Activated T-cell treated with anti-CD3 and anti-CD28 coated beads, Interleukin-2, amount 50 U/mL, for 72 hours (primary cell): ENCODE results near the gene KIAA2012. TPM values are rescaled to one million over a fixed set of nuclear protein-coding genes. Genes with fewer than 3 reads are reported as not detected.
A peak's percentile ranks its signal among the peaks of the same experiment; 100 is the strongest.

Experiments
- ATAC-seq, 2 donors: fragments of 150-1000 bp; cut with Tn5 transposase; replicated peaks in 1 of 2; 2 replicates each; pipeline ENCODE4 v1.10.0; 2021; ENCODE audit warnings: moderate library complexity in 2 of 2, mild to moderate bottlenecking in 1 of 2
- DNase-seq, 2 donors: peaks; one replicate each; pipeline ENCODE4 v3.0.0; 2021 to 2022; ENCODE audit warnings: mixed read lengths in 1 of 2
- H3K27ac Mint-ChIP-seq: one replicate; pipeline ENCODE4 v1.8.0; 2022; ENCODE audit warnings: mild to moderate bottlenecking, moderate library complexity, mixed read lengths
- H3K27me3 Mint-ChIP-seq: one replicate; pipeline ENCODE4 v1.8.0; 2022; ENCODE audit warnings: low read depth, mixed read lengths
- H3K36me3 Mint-ChIP-seq, 2 donors: one replicate each; pipeline ENCODE4 v1.8.0; 2022; ENCODE audit warnings: mixed read lengths in 2 of 2, mild to moderate bottlenecking in 1 of 2; ENCODE audit not compliant: insufficient read depth in 2 of 2
- H3K4me1 Mint-ChIP-seq: one replicate; pipeline ENCODE4 v1.8.0; 2022; ENCODE audit warnings: low read depth, mixed read lengths
- H3K4me3 Mint-ChIP-seq, 2 donors: one replicate each; pipeline ENCODE4 v1.8.0; 2022; ENCODE audit warnings: mild to moderate bottlenecking in 2 of 2, mixed read lengths in 2 of 2, moderate library complexity in 2 of 2
- H3K9me3 Mint-ChIP-seq, 2 donors: one replicate each; pipeline ENCODE4 v1.8.0; 2022; ENCODE audit warnings: mixed read lengths in 2 of 2
- total RNA-seq, 2 donors: library from RNA; stranded (reverse); gene quantifications; one replicate each; pipeline ENCODE4 v1.2.3, GENCODE V29; 2022

The KIAA2012 gene
- total RNA-seq = not detected

DNA sequence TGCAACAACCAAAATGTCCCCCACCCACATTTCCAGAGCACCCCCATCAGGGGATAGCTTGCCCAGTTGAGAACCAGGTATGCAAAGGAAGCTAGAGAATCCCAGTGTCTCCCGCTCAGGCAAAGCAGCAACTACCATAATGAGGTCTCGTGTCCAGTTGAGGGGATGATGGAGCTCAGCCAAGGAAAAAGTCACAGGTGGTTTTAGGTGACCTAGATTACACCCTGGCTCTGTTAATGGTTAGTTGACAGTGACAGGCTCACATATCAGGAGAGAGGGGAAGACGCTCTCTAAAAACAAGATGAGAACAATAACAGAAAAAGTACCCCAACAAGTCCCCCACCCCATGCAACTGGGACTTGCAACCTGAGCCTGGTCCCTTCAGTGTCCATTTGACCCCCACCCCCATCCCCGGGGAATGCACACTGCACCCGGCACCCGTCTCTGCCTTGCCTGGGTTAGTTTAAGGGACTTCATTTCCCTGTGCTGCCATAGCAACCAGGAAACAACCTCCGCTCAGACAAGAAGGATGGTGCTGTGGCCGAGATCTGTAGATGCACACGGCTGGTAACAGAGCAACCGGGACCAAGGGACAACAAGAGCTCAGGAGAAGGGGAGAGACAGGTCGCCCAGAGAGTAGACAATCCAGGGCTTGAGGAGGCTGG is at the start of gene KIAA2012:
TSS of gene KIAA2012 (plus strand) at position 519 of the 665 bp plus-strand sequence. CDS start 373 bp downstream, outside the sequence.
- Mint-ChIP-seq H3K4me1 (no peaks in the 10 kb centered on the region), H3K4me3 (no peak within 1 kb of the TSS), H3K36me3 (no peaks in the 10 kb centered on the region), H3K9me3 (no peaks in the 10 kb centered on the region), H3K27ac (no peak within 1 kb of the TSS), H3K27me3 (peaks cover 6% of the 10 kb centered on the region)
- DNase-seq (no peak), ATAC-seq (no peak)

GRCh38 chr2:202023904-202024266 is 49.2 kb upstream of the KIAA2012 start:
- Mint-ChIP-seq H3K27ac (no peak overlapping the region), H3K36me3 (no peaks in the 10 kb centered on the region), H3K9me3 (no peaks in the 10 kb centered on the region), H3K4me1 (no peaks in the 10 kb centered on the region), H3K4me3 (no peak overlapping the region), H3K27me3 (peaks cover 16% of the 10 kb centered on the region)
- DNase-seq (no peak), ATAC-seq (no peak)

DNA sequence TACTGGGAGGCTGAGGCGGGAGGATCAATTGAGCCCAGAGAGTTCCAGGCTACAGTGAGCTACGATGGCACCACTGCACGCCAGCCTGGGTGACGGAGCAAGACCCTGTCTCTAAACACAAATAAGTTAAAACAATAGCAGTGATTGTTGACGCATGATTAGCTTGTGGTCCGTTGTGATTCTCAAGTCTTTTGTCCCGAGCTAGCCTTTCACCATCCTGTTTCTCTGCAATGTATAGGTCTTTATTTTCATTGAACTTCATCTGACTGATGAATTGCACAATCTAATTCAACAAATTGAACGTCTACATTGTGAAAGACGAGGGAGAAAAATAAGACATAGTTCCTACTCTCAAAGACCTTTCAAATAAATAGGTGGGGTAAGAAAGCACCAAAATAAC is 48.2 kb upstream of the KIAA2012 start:
- no peaks in the 10 kb centered on the region for H3K4me1 Mint-ChIP-seq
- no peak overlapping the region for H3K27ac Mint-ChIP-seq
- H3K27me3 Mint-ChIP-seq = peaks cover 16% of the 10 kb centered on the region
- no peak overlapping the region for H3K4me3 Mint-ChIP-seq
- no peaks in the 10 kb centered on the region for H3K36me3 Mint-ChIP-seq
- no peak for ATAC-seq
- no peaks in the 10 kb centered on the region for H3K9me3 Mint-ChIP-seq
- DNase-seq = no peak

DNA sequence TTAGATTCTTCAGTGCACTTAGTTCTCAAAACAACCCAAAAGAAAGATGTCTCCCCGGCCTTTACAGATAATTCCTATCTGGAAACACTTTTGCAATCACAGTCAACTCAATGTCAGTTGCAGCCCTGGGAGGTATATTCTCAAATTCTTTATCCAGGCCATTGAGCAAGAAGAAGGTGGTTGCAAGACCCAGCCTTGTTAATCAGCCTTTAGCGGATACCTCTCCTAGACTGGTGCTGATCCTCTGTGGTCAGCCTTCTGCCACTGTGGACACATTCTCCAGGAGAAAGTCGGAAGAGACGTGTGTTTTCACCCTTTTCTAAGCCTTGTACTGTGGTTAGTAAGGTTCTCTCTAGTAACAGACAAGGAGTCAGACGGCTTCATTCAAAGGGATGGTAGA is 47.2 kb upstream of the KIAA2012 start:
- no peak for DNase-seq
- H3K4me3 Mint-ChIP-seq = no peak overlapping the region
- H3K27ac Mint-ChIP-seq = no peak overlapping the region
- H3K9me3 Mint-ChIP-seq = no peaks in the 10 kb centered on the region
- H3K4me1 Mint-ChIP-seq = no peaks in the 10 kb centered on the region
- no peak for ATAC-seq
- H3K27me3 Mint-ChIP-seq = peaks cover 16% of the 10 kb centered on the region
- no peaks in the 10 kb centered on the region for H3K36me3 Mint-ChIP-seq

DNA sequence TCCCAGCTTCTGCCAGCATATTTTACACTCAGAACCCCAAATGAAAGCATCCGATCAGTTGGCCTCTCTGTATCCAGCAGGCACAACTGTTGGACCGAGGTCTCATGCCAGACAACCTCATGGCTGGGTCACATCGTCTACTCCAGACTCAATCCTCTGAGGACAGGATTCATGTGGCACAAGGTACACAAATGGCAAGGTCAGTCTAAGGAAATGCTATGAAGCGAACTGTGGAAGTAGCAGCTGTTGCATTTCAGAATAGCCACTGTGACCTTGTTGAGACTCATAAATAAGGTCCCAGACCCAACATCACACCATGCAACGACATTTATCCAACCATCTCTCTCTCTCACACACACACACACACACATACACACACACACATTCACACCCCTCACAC is 46.5 kb upstream of the KIAA2012 start:
- no peak for ATAC-seq
- H3K36me3 Mint-ChIP-seq = no peaks in the 10 kb centered on the region
- H3K27ac Mint-ChIP-seq = no peak overlapping the region

GRCh38 chr2:202030691-202031090 is 42.4 kb upstream of the KIAA2012 start:
- Mint-ChIP-seq H3K27me3 (peaks cover 28% of the 10 kb centered on the region), H3K4me1 (peaks cover 11% of the 10 kb centered on the region), H3K27ac (no peak overlapping the region), H3K9me3 (no peaks in the 10 kb centered on the region), H3K4me3 (no peak overlapping the region), H3K36me3 (no peaks in the 10 kb centered on the region)
- no peak for ATAC-seq
- no peak for DNase-seq

More for the DNA sequence above, 46.5 kb upstream of the KIAA2012 start:
- peaks cover 19% of the 10 kb centered on the region for H3K27me3 Mint-ChIP-seq
- DNase-seq = no peak
- H3K4me1 Mint-ChIP-seq = no peaks in the 10 kb centered on the region
- H3K4me3 Mint-ChIP-seq = no peak overlapping the region
- no peaks in the 10 kb centered on the region for H3K9me3 Mint-ChIP-seq

- no peaks in the 10 kb centered on the region for H3K36me3 Mint-ChIP-seq
- H3K27ac Mint-ChIP-seq = no peak overlapping the region
- H3K4me1 Mint-ChIP-seq = peaks cover 11% of the 10 kb centered on the region
- DNase-seq (no peak), ATAC-seq (no peak)
- no peaks in the 10 kb centered on the region for H3K9me3 Mint-ChIP-seq
- peak overlapping the region; percentile 32 to 97 for H3K4me3 Mint-ChIP-seq
- H3K27me3 Mint-ChIP-seq = peaks cover 21% of the 10 kb centered on the region
Observed at GRCh38 chr2:202031246-202031951, 41.7 kb upstream of the KIAA2012 start.

- H3K4me3 Mint-ChIP-seq = peak overlapping the region; percentile 88 to 97
- ATAC-seq (peak; percentile 24 to 27), DNase-seq (peak; percentile 56 to 57)
- H3K27me3 Mint-ChIP-seq = peaks cover 15% of the 10 kb centered on the region
- peaks cover 11% of the 10 kb centered on the region for H3K4me1 Mint-ChIP-seq
- H3K27ac Mint-ChIP-seq = no peak overlapping the region
- H3K9me3 Mint-ChIP-seq = no peaks in the 10 kb centered on the region
- no peaks in the 10 kb centered on the region for H3K36me3 Mint-ChIP-seq
Observed at GRCh38 chr2:202032846-202033316, 40.2 kb upstream of the KIAA2012 start.

DNA sequence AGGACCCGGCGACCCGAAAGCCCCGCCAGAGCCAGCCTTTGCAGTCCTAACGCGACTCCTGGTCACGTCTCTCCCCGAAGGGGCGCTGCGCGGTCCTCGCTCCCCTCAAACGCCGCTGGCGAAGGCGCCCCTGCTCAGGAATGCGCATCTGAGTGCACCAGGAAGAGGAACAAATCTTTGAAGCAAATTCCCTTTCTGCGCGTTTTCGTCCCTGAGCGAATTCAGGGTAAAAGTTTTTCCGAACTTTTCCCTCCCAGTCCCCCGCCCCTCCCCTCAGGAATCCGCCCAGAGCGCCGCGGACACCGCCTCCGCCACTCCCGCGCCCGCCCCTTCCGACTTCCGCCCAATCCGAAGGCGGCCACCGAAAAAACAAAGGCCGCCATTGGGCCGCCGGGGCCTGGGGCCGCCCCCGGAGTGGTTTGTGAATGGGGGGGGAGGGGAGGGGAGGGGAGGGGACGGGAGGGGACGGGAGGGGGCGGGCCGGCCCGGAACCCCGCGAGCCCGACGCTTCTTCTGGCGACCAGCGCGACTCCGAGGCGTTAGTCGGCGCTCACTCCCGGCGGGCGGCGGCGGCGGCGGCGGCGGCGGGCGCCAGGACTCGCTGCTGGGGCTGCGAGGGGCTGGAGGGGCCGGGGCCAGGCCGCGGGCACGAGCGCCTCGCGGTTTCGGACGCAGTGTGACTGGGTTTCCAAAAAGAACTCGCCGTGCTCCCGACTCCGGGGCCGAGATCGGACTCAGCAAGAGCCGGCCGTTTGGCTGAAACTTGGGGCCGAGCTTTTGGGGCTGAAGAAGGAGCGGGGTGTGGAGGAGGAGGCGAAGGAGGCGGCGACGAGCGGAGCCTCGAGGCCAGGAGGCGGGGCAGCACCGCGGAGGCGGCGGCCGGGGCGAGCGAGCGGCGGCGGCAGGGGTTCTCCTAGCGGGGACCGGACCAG is 39.5 kb upstream of the KIAA2012 start, which contains the start of gene FZD7:
TSS of gene FZD7 (plus strand) at position 539 of the 932 bp plus-strand sequence. CDS start 793 bp downstream, outside the sequence.
- H3K27ac Mint-ChIP-seq = no peak within 1 kb of the TSS
- no peaks in the 10 kb centered on the region for H3K36me3 Mint-ChIP-seq
- H3K4me1 Mint-ChIP-seq = peaks cover 11% of the 10 kb centered on the region
- peak within 1 kb of the TSS; percentile 88 to 97 for H3K4me3 Mint-ChIP-seq
- H3K9me3 Mint-ChIP-seq = no peaks in the 10 kb centered on the region
- H3K27me3 Mint-ChIP-seq = peaks cover 19% of the 10 kb centered on the region
- peak; percentile 79 for ATAC-seq
- DNase-seq = peak; percentile 90 to 92

DNA sequence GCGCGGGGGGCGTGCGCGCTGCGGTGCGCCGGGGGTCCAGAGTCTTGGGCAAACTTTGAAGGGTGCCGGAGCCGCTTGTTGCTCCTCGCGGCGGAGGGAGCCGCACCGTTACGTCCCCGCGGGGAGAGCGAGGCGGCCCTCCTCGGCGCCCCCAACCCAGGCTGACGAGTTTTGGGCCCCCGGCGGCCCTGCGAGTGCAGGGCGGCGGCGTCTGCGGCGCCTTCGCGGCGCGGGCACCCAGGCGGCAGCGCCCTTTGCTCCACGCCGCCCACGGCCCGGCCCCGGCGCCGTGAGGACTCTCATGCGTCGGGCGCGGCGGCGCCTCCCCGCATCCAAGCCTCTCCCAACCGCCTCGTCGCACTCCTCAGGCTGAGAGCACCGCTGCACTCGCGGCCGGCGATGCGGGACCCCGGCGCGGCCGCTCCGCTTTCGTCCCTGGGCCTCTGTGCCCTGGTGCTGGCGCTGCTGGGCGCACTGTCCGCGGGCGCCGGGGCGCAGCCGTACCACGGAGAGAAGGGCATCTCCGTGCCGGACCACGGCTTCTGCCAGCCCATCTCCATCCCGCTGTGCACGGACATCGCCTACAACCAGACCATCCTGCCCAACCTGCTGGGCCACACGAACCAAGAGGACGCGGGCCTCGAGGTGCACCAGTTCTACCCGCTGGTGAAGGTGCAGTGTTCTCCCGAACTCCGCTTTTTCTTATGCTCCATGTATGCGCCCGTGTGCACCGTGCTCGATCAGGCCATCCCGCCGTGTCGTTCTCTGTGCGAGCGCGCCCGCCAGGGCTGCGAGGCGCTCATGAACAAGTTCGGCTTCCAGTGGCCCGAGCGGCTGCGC is 38.6 kb upstream of the KIAA2012 start:
- no peak overlapping the region for H3K27ac Mint-ChIP-seq
- ATAC-seq = peak; percentile 14 to 19

GRCh38 chr2:202035089-202035940 is 37.7 kb upstream of the KIAA2012 start:
- H3K27me3 Mint-ChIP-seq = peaks cover 30% of the 10 kb centered on the region
- H3K9me3 Mint-ChIP-seq = no peaks in the 10 kb centered on the region
- ATAC-seq (no peak), DNase-seq (peak; percentile 51 to 56)
- H3K4me3 Mint-ChIP-seq = no peak overlapping the region
- H3K27ac Mint-ChIP-seq = no peak overlapping the region
- H3K36me3 Mint-ChIP-seq = no peaks in the 10 kb centered on the region
- H3K4me1 Mint-ChIP-seq = peaks cover 11% of the 10 kb centered on the region

More for the DNA sequence above, 38.6 kb upstream of the KIAA2012 start:
- peak; percentile 29 to 42 for DNase-seq
- peak overlapping the region in 1 of 2 donors; percentile 88 for H3K4me3 Mint-ChIP-seq
- peaks cover 11% of the 10 kb centered on the region for H3K4me1 Mint-ChIP-seq
- no peaks in the 10 kb centered on the region for H3K36me3 Mint-ChIP-seq
- H3K9me3 Mint-ChIP-seq = no peaks in the 10 kb centered on the region
- H3K27me3 Mint-ChIP-seq = peaks cover 25% of the 10 kb centered on the region
